GM21529 (cell line): ENCODE data around the gene ZFAND2A.
"Not testable (repeated sequence)": the region's sequence is repeated elsewhere in the genome, so short reads cannot be mapped to it uniquely, and the experiment has no call there.

Source experiments
- ATAC-seq: cut with Tn5 transposase; IDR thresholded peaks from one replicate; pipeline ENCODE4 v1.9.1; 2021; ENCODE audit not compliant: unreplicated experiment

Gene ZFAND2A

GRCh38 chr7:1154172-1154739 lies 5.7 kb downstream of the ZFAND2A start:
- no peak for ATAC-seq

GRCh38 chr7:1152492-1152891 lies 7.5 kb downstream of the ZFAND2A start:
- no peak for ATAC-seq

GRCh38 chr7:1151653-1152425 lies 8.2 kb downstream of the ZFAND2A start:
- no peak for ATAC-seq

- ATAC-seq = no peak
These were observed 8.8 kb downstream of the ZFAND2A start for GRCh38 chr7:1151156-1151555.

GRCh38 chr7:1150400-1151002 lies 9.5 kb downstream of the ZFAND2A start:
- no peak for ATAC-seq

- no peak for ATAC-seq
These were observed 10.6 kb downstream of the ZFAND2A start for GRCh38 chr7:1149351-1149794.

GRCh38 chr7:1147873-1148272 lies 12.1 kb downstream of the ZFAND2A start:
- not testable (repeated sequence) for ATAC-seq

GRCh38 chr7:1144269-1144771 lies 15.7 kb downstream of the ZFAND2A start:
- peak; percentile 42 for ATAC-seq

GRCh38 chr7:1143031-1143430 lies 17.0 kb downstream of the ZFAND2A start:
- not testable (repeated sequence) for ATAC-seq

GRCh38 chr7:1142051-1142635 lies 17.9 kb downstream of the ZFAND2A start:
- ATAC-seq = no peak

GRCh38 chr7:1141651-1142050 lies 18.3 kb downstream of the ZFAND2A start:
- ATAC-seq = no peak

- no peak for ATAC-seq
These were observed 19.4 kb downstream of the ZFAND2A start for GRCh38 chr7:1140476-1141104.

GRCh38 chr7:1137517-1138167 lies 22.4 kb downstream of the ZFAND2A start:
- peak; percentile 67 for ATAC-seq

- no peak for ATAC-seq
These were observed 23.0 kb downstream of the ZFAND2A start for GRCh38 chr7:1136841-1137516.

- no peak for ATAC-seq
These were observed 25.0 kb downstream of the ZFAND2A start for GRCh38 chr7:1134951-1135350.

GRCh38 chr7:1131471-1132265 lies 28.3 kb downstream of the ZFAND2A start:
- ATAC-seq = no peak

GRCh38 chr7:1130021-1130990 lies 29.7 kb downstream of the ZFAND2A start:
- no peak for ATAC-seq

GRCh38 chr7:1129431-1129830 lies 30.6 kb downstream of the ZFAND2A start:
- ATAC-seq = no peak
